NCI-H1417 treated with DMSO at 0.1 percent for 48 hours (cell line): ENCODE results near the gene TSC22D2.
A peak's percentile ranks its signal among the peaks of the same experiment; 100 is the strongest.
"Not testable (repeated sequence)": the region's sequence is repeated elsewhere in the genome, so short reads cannot be mapped to it uniquely, and the experiment has no call there.

Experiments
- DNase-seq: peaks from one replicate; lab custom pipeline; 2025; lab: John Stamatoyannopoulos, UW

The TSC22D2 gene

DNA sequence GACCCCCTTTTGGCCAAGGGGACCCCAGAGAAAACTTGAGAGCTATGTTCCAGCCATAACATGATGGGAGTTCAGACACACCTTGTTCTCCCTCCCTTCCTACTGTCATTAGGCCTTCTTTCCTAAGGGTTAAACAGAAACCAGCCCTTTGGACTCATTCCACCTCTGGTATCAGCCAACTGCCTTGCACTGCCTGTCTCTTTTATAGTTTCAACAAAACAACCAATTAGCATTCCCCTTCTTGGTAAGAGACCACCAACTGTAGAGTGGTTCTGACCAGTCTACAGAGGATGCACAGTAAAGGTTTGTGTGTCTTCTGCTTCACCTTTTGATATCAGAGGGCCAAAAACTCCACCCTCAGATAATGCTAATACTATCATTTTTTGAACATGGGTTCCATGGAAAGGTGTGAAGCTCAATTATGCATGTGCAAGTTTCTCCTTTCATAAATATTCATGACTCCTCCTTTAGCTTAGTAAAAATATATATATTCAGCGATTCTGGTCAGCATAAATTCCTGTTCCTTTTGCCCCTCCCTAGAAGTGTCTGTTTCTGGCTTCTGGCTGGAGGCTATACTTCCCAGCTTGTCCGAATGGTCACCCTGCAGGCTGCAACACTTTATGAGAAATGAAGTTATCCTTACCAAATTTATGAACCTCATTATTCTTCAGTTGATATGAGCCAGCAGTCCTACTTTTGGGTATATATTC lies 82.3 kb downstream of the TSC22D2 start:
- no peak for DNase-seq

DNA sequence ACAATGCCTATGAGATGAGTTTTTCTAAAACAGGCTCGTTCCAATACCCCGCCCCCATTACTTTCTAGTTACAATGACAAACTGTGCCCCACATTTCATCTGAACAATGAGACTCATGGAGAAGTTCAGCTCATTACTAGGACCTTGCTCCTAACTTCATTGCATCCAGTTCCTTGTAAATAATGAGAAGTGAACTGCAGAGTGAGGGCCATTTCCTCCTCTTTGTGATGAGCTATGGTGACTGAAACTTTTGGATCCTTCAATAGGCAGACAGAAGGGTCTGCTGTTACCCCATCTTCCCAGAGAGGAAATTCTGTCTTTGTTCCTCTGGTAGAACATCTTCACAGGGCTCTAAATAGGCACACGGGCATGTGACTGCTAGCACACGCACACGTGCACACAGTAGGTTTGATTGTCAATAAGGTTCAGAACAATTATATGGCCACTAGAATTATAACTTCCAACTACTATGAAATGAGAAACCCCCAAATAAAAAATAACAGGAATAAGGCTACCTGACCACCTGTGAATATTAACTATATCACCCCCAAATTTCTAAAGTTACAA lies 86.4 kb downstream of the TSC22D2 start:
- no peak for DNase-seq

DNA sequence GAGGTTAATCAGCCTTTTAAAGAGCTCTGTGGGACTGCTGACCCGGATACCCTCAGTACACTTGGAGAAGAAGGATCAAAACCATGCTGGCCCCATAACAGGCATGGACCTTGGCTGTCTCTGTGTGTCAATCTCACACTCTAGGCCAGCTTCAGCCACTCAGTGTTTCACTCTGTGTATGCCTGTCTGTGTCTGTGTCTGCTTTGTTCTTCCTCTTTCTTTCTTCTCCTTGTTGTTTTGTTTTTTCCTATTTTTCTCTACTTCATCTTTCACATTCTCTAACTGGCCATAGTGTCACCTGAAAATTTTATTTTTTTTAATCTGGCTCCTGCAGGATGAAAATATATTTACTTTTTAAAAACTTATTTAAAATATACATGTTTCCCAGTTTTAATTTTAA lies 87.1 kb downstream of the TSC22D2 start:
- DNase-seq = no peak

DNA sequence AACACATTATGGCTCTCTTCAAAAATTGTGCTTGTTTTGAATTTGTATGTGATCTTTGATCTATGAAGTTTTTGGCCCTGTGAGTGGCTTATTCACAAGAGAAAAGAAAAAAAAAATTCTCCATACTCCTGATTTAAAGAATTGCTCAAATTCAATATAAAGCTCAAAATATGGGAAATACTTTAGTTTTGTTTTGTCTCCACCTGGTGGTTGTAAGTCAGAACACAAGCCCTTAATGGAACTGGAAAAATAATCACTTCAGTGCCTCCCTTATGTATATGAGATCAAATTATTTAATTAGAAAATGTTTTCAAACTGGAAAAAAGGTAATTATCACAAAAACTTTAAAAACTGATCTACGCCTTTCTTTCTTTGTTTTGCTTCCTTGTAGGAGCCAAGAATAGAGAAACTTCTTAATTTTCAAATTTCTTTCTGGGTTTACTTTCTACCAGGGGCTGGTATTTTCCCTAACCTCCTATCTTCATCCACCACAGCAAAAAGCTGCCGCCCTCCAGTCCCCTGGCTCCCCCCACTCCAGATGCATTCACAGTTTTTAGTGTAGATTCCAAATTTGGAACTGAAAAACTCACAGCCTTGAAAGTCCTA lies 87.6 kb downstream of the TSC22D2 start:
- DNase-seq = peak; percentile 4

DNA sequence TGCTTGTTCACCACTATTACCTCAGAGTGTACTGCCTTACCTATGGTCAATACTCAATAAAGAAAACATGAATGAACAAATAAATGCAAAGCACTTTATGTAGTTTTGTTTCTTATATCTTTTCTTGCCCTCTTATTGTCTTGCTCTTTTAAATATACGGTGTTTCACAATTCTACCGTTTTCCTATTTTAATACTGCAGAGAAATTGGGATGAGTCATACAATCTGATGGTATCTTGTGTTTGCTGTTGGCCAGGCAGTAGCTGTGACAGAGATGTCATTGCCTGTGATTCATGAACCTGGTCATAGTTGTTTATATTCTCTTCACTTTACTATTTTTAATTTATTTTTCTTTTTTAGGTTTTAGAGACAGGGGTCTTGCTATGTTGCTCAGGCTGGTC lies 89.9 kb downstream of the TSC22D2 start:
- DNase-seq = no peak

DNA sequence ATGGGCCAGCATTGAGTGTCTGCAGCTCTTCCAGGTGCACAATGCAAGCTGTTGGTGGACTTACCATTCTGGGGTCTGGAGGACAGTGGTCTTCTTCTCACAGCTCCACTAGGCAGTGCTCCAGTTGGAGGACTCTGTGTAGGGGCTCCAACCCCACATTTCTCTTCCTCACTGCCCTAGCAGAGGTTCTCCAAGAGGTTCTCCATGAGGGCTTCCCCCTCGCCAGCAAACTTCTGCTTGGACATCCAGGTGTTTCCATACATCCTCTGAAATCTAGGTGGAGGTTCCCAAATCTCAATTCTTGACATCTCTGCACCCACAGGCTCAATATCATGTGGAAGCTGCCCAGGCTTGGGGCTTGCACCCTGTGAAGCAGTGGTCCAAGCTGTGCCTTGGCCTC lies 92.9 kb downstream of the TSC22D2 start:
- not testable (repeated sequence) for DNase-seq

DNA sequence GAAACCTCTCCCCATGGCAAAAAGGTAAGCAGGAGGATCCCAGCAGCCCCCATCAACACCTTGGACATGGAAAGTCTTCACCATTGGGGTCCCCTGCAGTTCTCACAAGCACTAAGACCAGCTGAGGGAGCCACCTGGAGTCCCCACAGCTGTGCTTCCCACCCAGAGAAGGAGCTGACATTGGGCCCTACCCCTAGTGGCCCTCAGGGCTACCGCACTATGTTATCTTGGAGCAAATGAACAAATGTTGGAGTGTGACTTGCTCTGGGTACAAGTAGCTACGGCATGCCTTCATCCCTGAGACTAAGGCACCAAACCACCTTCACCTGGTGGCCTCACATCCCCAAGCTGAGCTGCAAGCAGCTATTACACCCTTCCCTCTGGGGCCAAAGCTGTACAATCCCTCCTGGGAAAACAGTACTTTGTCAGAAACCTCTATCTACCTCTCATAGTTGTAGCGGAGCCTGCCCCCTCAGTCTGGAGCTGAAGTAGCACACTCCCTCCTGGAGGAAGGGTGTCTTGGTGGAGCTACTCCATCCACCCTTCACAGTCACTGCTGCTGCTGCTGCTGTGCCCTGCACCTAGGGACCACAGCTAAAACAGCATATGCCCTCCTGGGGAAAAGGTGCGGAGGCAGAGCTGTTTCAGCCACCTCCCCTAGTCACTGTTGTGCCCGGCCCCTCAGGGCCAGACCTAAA lies 95.5 kb downstream of the TSC22D2 start:
- no peak for DNase-seq

DNA sequence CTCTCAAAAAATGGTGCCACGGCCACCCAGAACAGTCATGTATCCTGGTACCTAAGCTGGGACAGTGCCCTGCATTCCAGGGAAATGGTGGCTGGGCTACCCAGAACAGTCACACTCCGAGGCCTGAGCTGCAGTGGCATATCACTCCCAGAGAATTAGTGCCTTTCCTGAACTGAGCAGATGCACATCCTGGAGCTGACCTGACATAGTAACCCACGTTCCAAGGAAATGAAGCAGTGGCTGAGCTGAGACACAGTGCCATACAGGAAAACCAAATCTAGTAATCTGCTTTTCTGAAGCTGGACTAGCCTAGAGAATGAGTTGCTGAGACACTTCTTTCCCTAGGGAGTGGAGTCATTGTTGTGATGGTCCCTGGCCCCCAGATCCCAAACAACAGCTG lies 96.4 kb downstream of the TSC22D2 start:
- DNase-seq = no peak

DNA sequence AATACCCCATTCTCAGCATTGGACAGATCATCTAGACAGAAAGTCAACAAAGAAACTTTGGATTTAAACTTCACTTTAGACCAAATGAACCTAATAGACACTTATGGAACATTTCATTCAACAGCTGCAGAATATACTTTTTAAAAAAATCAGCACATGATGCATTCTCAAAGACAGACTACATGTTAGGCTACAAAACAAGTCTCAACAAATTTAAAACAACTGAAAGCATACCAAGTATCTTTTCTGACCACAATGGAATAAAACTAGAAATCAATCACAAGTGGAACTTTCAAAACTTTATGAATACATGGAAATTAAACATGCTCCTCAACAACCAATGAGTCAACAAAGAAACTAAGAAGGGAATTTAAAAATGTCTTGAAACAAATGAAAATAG lies 100.3 kb downstream of the TSC22D2 start:
- DNase-seq = no peak

DNA sequence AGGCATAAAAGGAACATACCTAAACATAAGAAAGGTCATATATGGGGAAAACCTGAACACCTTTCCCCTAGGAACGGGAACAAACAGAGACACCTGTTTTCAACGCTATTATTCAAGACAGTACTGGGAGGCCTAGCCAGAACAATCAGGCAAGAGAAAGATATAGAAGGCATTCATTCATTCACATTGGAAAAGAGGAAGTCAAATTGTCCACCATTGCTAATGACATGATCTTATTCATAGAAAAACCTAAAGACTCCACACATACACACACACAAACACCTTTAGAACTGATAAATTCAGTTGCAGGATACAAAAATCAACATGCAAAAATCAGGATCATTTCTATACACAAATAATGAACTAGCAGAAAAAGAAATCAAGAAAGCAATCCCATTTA lies 101.7 kb downstream of the TSC22D2 start:
- no peak for DNase-seq

DNA sequence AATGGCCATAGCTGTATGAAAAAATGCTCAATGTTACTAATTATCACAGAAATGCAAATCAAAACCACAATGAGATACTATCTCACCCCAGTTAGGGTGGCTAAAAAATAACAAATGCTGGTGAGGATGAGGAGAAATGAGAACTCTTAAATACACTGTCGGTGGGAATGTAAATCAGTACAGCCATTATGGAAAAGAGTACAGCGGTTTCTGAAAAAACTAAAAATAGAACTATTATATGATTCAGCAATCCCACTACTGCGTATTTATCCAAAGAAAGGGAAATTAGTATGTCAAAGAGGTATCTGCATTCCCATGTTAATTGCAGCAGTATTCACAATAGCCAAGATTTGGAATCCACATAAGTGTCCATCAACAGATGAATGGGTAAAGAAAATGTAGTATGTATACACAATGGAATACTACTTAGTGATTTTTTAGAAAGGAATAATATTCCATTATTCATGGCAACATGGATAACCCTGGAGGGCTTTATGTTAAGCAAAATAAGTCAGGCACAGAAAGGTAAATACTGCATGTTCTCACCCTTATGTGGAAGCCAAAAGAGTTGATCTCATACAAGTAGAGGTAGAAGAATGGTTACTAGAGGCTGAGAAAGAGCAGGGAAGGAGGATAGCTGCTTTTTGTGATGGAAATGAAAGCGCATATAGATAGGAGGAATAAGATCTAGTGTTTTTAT lies 103.2 kb downstream of the TSC22D2 start:
- no peak for DNase-seq

DNA sequence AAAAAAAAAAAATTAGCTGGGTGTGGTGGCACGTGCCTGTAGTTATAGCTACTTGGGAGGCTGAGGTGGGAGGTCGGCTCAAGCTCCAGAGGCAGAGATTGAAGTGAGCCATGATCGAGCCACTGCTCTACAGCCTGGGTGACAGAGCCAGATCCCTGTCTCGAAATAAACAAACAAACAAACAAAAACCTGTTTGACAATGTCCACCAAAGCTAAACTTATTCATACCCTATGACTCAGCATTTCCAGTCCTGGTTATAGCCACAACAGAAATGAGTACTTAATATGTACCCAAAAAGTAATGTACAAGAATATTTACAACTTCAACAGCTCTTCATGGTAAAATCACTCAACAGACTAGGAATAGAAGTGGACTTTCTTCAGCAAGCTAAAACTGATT lies 107.1 kb downstream of the TSC22D2 start:
- DNase-seq = no peak
